ENCODE results near the gene CYB5D1.
"Not testable (repeated sequence)": the region's sequence is repeated elsewhere in the genome, so short reads cannot be mapped to it uniquely, and the experiment has no call there.

Gene CYB5D1, protein sequence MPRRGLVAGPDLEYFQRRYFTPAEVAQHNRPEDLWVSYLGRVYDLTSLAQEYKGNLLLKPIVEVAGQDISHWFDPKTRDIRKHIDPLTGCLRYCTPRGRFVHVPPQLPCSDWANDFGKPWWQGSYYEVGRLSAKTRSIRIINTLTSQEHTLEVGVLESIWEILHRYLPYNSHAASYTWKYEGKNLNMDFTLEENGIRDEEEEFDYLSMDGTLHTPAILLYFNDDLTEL

DNA sequence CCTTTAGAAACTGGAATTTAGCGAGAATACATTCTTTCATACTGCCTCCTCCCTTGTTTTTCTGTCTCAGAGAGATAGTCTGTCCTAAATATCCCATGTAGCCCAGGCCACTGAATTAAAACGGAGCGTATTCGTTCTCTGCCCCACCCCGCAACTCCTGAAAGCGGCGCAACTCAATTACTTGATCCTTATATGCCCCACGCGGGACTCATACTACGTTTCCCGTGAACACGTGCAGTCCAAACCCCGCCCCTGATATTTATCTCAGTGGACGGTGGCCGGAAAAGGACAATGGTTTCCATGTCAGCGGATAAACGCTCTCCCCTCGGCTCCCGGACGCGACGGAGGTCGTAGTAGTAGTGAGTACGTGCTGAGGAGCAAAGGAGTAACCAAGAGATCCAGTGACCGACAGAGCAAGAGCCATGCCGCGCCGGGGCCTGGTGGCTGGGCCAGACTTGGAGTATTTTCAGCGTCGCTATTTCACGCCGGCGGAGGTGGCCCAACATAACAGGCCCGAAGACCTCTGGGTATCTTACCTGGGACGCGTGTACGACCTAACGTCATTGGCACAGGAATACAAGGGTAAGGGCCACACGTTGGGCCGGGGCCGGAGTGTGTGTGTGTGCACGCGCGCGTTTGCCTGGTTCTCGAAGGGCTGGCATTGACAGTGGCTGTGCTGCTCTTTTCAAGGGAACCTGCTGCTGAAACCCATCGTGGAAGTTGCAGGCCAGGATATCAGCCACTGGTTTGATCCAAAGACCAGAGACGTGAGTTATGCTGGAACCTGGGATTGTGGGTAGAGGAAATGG is at the start of gene CYB5D1:
TSS of gene CYB5D1 (plus strand) at position 291 of the 809 bp plus-strand sequence. CDS start at position 423, 132 bp downstream.
- DNase-seq = peak; percentile 94

DNA sequence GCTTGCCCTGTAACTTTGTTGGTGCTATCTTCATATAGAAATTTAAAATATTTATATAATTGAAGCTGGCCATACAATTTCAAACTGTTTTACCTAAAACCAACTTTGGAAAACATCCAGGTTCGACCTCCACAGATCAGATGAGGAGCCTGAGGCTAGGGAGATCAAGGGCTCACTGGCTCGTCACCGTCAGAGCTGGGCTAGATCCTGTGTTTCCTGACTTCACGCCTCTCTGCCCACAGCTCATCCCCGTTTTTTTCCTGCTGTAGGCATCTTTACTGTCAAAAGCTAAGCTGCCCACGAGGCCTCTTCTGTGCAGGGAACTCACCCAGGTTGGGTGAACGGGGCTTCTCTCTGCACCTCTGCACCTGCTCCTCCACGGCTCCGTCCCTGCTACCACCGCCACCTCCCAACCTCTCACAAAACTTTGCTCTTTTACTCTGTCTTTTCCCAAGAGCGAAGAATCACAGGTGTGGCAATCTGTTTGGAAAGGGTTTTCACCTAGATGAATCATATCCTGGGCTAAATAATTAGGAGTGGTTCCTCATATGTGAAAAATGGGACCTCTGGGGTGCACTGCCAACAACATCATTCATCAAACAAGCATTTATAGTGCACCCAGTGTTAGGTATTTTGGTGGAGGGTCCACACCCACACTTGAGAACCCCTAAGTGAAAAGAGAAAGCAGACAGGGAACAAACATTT is 48.6 kb upstream of the CYB5D1 start:
- DNase-seq = no peak

DNA sequence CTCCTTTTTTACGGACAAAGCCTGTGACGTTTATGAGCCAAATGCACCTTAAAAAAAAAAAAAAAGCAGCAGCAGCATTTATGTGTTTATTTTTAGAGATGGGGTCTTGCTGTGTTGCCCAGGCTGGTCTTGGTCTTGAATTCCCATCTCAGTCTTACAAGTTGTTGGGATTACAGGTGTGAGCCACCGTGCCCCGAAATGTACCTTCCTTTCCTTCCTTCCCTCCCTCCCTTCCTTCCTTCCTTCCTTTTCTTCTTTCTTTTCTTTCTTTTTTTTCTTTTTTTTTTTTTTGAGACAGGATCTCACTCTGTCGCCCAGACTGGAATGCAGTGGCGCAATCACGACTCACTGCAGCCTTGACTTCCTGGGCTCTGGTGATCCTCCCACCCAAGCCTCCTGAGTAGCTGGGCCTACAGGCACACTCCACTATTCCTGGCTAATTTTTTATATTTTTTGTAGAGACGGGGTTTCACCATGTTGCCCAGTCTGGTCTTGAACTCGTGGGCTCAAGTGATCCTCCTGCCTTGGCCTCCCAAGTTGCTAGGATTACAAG is 47.9 kb upstream of the CYB5D1 start:
- DNase-seq = not testable (repeated sequence)

DNA sequence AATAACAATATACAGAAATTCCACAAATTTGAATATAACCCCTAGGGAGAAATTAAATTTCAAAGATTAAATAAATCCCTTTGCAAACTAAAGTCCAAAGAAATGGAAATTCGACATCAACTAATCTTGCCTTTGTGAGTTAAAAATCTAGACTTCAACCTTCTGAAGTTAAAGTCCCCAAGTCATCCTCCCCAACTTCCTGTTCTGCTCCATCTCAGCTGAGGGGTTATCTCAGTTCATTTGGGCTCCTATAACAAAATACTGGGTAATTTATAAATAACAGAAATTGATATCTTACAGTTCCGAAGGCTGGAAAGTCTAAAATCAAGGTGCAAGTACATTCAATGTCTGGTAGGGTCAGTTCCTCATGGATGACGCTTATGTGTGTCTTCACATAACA is 46.6 kb upstream of the CYB5D1 start:
- no peak for DNase-seq

DNA sequence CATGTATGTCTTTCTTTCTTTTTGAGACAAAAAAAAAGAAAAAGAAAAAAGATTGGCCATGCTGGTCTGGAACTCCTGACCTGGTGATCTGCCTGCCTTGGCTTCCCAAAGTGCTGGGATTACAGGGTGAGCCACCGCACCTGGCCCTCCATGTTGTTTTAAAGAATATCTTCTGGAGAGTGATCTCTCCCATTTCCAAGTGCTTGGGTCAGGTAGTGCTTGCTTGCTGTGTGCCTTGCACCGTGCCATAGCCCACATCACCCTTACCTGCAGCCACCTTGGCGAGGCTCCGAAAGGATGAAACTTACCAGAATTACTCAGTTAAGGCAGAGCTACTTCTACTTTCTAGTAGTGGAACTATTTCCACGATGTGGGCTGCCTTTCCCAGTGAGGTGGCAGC is 42.8 kb upstream of the CYB5D1 start:
- no peak for DNase-seq

DNA sequence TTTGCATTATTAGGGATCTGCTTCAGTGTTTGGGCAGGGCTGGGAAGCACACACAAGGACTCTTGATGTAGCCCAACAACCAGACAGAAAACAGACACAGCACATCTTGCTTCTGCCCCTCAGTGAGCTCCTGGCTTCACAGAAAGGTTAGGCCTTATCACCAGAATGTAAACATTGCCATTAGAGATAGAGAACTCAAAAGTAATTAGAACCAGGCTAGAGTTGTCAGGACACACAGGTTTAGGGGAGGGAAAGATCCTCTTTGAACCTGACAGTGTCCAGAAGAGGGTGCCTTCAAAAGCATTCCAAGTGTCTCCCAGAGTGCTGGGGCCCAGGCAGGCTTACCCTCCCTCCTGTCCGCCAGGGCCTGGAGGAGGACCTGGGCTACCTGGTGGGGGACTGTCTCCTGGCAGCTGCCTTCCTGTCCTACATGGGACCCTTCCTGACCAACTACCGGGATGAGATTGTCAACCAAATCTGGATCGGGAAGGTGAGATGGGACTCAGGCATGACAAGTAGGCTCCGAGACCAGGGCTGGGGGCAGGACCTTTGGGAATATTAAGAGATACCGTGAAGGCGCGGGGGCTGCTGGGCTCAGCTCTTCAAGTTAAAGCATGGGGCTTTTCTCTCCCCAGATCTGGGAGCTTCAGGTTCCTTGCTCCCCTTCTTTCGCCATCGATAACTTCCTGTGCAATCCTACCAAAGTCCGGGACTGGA is 40.7 kb upstream of the CYB5D1 start:
- no peak for DNase-seq

DNA sequence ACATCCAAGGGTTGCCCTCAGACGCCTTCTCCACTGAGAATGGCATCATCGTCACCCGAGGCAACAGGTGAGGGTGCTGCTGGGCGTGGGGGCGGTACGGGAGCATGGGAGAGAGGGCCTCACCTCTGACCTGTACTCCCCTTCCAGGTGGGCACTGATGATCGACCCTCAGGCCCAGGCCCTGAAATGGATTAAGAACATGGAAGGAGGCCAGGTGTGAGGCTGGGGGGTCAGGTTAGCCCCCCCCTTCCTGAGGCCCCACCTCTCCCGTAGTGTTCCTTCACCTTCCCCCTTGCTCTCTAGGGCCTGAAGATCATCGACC is 40.2 kb upstream of the CYB5D1 start:
- no peak for DNase-seq

DNA sequence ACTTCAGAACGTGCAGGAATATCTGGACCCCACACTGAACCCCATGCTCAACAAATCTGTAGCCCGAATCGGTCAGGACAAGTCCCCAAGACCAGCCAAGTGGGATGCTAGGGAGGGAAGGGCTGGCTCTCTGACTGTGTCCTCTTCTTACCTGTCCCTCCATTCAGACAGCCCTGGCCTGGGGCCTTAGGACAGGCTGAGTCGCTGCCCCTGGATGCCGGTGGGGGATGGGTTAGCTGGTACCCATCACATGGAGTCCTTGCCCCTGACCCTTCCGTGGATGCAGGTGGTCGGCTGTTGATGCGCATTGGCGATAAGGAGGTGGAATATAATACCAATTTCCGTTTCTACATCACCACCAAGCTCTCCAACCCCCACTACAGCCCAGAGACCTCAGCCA is 39.8 kb upstream of the CYB5D1 start:
- DNase-seq = no peak

DNA sequence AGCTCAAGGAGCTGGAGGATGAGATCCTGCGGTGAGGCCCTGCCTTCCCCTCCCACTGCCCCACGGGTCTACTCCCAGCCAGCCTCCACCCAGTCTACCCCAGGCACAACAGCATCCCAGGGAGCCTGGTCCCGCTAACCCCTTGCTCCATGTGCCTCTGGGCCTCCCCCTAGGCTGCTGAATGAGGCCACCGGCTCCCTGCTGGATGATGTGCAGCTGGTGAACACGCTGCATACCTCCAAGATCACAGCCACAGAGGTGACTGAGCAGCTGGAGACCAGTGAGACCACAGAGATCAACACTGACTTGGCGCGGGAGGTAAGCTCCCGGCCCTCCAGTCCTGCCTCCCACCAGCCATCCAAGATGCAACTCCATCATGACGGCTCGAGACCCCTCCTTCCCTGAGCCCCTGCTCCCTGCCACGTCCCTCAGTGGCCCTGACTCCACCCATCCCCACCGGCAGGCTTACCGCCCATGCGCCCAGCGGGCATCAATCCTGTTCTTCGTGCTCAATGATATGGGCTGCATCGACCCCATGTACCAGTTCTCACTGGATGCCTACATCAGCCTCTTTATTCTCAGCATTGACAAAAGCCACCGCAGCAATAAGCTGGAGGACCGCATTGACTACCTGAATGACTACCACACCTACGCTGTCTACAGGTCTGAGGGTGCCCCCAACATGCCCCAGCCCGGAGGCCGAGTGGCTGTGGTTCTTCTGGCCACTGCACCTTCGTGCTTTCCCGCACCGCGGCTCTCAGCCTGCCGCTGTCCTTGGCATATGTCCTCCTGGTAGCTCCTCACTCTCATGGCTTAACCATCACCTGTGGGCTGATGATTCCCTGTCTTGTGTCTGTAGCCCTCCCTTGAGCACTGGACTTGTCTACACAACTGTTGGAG is 38.8 kb upstream of the CYB5D1 start:
- no peak for DNase-seq

DNA sequence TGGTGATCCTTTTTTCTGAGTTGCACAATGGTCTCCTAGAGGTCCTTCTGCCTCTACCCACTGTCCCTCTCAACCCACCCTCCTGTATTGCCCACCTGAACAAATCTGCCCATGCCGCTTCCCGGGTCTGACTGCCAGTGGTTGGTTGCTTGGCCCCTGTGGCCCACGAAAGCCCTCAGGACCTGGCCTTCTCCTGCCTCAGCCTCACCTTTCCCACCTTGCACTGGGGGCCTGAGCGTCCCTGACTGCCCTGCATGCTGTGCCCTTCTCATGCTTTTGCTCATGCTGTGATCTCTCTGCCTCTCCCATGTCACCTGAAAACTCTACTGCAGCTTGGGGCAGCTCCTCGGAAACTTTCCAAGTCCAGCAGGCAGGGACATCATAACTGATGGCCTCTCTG is 37.6 kb upstream of the CYB5D1 start:
- no peak for DNase-seq

DNA sequence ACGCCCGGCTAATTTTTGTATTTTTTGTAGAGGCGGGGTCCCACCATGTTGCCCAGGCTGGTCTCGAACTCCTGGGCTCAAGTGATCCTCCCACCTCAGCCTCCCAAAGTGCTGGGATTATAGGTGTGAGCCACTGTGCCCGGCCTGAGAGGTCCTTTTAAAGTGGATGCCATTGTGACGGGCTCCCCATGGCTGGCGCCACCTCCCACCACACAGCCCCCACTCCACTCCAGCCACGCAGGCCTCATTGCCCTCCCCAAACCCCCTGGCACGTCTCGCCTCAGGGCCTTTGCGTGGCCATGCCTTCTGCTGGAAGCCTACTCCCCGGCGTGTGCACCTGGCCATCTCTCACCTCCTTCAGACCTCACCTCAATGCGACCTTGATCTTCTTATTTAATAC is 35.7 kb upstream of the CYB5D1 start:
- DNase-seq = no peak

DNA sequence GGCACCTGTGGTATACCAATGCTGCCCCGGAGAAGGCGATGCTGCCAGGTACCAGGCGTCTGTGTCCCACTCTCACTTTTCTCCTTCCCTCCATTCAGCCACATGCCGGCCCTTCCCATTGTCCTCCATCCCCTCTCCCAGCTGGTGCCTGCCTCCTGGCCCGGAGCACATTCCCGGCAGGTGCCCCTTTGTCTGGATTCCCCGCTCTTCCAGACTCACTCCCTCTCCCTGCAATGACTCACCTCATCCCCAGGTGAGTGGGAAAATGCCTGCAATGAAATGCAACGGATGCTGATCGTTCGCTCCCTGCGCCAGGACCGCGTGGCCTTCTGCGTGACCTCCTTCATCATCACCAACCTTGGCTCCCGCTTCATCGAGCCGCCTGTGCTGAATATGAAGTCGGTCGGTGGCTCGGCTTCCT is 34.2 kb upstream of the CYB5D1 start:
- no peak for DNase-seq

DNA sequence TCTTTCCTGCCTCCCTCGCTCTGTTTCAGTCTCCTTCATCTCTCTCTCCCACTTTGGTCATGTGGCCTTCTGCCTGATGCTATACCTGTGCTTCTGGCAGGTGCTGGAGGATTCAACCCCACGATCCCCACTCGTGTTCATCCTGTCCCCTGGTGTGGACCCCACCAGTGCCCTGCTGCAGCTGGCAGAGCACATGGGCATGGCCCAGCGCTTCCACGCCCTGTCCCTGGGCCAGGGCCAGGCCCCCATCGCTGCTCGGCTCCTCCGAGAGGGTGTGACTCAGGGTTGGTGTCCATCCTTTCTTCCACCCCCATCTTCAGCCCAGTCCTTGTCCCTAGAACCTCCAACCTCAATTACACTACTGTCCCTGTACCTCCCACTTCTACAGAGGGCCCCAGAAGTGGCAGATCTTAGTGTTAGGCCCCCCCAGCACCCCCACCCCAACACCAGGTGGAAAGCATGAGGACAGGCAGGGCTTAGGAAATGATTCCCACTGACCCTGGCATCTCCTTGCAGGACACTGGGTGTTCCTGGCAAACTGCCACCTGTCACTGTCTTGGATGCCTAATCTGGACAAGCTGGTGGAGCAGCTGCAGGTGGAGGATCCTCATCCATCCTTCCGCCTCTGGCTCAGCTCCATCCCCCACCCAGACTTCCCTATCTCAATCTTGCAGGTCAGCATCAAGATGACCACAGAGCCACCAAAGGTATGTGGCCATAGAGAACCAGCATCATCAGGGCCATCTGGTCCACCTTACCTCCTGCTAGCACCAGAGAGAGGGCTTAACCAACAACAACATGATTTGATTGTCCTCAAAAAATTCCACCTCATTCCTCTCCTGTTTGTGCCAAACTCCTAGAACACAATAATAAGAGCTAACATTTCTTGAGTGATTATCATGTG is 33.5 kb upstream of the CYB5D1 start:
- DNase-seq = no peak

DNA sequence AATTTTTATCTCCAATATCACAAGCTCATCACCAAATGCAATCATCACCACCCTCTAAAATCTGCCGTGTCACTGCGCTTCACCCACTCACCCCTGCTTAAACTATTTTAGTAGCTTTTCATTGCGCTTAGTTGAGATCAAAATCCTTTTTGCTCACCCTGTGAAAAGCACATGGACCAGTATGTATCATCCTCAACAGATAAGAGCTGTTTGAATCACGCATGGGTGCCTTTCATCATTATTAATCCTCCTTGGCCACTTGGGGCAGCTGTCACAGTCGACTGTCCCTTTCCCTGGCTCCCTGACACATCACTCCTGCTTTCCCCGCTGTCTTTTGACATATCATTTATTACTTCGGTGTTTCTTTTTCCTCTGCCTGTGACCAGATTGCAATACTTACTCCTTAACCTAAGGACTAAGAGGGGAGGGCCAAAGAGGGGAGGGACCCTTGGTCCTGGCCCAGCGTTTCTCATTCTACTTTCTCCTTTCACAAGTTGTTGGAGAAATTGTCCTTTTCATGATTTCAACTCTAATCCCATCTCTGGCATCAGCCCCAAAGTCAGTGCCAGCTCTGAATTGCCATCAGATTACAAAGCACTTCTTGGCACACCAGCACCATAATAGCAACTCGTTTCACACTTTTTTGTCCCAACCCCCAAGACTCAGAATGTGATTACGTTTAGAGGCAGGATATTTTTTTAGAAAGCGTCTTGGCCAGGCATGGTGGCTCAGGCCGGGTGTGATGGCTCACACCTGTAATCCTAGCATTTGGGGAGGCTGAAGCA is 32.4 kb upstream of the CYB5D1 start:
- DNase-seq = no peak

DNA sequence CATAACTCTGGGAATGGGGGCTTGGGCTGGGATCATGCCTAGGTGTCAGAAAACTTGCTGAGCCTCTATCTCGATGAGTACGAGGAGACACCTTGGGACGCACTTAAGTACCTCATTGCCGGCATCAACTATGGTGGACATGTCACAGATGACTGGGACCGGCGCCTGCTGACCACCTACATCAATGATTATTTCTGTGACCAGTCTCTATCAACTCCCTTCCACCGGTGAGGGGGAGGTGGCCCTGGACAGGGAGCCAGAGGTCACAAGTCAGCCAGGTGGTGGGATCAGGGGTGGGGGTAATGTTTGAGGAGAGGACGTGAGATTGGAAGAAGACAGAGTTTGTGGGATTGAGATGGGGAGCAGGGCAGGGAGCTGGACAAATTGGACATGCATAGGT is 27.2 kb upstream of the CYB5D1 start:
- DNase-seq = no peak

DNA sequence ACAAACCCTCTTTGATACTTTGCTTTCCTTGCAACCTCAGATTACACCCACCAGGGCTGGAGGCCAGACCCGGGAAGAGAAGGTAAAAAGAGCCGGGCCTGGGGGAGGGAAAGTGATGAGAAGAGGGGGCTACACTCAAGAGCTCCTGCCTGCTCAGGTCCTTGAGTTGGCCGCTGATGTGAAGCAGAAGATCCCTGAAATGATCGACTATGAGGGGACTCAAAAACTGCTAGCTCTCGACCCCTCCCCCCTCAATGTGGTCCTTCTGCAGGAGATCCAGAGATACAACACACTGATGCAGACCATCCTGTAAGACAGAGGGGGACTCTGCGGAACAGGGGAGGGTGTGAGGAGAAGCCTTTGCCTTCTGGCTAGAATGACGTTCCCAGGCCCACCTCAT is 26.6 kb upstream of the CYB5D1 start:
- DNase-seq = no peak

DNA sequence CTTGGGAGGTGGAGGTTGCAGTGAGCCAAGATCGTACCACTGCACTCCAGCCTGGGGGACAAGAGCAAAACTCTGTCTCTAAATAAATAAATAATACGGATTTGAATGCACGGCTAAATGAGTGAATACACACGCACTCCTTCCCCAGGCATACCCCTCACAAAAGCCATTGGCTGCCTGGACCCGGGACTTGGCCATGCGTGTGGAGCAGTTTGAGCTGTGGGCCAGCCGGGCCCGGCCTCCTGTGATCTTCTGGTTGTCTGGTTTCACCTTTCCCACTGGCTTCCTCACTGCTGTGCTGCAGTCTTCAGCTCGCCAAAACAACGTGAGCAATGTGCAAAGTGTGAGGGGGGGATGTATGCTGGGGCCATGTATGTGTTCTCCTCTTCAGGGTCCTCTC is 25.4 kb upstream of the CYB5D1 start:
- no peak for DNase-seq

DNA sequence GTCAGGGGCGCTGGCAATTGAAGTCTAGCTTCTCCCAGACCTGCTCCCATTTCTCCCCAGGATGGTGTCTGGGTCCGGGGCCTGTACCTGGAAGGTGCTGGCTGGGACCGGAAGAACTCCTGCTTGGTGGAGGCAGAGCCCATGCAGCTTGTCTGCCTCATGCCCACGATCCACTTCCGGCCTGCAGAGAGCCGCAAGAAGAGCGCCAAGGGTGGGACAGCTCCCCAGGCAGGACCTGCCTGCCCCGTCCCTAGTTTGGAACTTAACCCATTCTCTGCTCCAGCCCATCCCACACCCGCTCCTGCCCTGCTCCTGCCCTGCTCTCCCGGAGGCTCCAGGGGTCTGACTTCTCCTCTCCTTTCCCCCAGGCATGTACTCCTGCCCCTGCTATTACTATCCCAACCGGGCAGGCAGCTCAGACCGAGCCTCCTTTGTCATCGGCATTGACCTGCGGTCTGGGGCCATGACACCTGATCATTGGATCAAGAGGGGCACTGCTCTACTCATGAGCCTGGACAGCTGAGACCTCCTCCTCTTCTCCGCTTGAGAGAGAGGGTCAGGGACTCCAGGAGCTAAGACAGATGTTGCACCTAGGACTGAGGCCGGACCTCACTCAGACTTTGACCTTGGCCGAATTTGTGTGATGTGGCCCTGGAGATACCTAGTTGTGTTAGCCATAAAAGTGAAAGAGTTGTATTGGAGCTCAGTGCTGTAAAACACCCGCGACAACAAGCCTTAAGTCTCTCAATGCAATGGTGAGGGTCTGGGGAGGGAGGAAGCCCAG is 24.6 kb upstream of the CYB5D1 start:
- DNase-seq = no peak
